ENCODE measurements around the gene GALR3.
"Not testable (repeated sequence)": the region's sequence is repeated elsewhere in the genome, so short reads cannot be mapped to it uniquely, and the experiment has no call there.

GALR3 gene, protein sequence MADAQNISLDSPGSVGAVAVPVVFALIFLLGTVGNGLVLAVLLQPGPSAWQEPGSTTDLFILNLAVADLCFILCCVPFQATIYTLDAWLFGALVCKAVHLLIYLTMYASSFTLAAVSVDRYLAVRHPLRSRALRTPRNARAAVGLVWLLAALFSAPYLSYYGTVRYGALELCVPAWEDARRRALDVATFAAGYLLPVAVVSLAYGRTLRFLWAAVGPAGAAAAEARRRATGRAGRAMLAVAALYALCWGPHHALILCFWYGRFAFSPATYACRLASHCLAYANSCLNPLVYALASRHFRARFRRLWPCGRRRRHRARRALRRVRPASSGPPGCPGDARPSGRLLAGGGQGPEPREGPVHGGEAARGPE

DNA sequence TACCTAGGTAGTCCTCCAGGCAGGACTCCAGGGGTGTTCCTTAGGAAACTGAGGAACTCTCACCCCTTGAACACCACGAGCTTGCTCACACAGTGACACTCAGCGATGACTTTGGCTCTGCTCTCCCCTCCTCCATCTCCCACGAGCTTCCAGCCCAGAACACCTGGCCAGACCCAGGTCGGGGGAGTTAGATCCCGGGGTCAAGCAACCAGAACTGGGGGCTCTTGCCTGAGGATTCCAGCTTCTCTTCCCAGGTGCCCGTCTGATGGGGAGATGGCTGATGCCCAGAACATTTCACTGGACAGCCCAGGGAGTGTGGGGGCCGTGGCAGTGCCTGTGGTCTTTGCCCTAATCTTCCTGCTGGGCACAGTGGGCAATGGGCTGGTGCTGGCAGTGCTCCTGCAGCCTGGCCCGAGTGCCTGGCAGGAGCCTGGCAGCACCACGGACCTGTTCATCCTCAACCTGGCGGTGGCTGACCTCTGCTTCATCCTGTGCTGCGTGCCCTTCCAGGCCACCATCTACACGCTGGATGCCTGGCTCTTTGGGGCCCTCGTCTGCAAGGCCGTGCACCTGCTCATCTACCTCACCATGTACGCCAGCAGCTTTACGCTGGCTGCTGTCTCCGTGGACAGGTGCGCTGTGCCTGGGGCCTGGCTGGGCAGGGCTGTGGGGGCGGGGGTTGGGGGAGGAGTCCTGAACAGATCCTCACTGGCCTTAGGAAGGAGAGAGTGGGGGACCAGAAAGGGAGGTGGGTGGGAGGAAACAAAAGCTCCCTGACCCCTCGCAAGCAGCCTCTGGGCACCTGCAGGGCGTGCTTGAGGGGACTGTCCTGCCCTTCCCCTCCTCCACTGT lies at the start of gene GALR3:
GALR3 (plus strand) TSS at position 249 of the 852 bp plus-strand sequence; CDS start at position 274, 25 bp downstream.
- DNase-seq: no peak

DNA sequence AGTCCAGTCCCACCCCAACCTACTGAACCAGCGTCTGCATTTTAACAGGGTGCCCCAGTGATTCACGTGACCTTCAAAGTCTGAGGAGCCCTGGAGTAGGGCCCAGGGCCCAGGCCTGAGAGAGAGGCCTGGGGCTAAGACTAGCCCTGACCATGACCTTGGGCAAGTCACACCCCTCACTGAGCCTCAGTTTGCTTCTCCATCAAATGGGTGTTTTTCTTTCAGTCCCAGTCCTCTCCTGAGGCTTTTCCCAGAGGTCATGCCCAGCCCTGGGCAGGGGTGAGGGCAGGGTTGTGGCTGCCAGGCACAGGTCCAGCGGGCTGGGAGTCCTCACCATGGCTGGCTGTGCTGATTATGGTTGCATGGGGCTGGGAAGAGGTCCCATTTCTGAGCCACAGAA lies 48.5 kb upstream of the GALR3 start:
- no peak for DNase-seq

DNA sequence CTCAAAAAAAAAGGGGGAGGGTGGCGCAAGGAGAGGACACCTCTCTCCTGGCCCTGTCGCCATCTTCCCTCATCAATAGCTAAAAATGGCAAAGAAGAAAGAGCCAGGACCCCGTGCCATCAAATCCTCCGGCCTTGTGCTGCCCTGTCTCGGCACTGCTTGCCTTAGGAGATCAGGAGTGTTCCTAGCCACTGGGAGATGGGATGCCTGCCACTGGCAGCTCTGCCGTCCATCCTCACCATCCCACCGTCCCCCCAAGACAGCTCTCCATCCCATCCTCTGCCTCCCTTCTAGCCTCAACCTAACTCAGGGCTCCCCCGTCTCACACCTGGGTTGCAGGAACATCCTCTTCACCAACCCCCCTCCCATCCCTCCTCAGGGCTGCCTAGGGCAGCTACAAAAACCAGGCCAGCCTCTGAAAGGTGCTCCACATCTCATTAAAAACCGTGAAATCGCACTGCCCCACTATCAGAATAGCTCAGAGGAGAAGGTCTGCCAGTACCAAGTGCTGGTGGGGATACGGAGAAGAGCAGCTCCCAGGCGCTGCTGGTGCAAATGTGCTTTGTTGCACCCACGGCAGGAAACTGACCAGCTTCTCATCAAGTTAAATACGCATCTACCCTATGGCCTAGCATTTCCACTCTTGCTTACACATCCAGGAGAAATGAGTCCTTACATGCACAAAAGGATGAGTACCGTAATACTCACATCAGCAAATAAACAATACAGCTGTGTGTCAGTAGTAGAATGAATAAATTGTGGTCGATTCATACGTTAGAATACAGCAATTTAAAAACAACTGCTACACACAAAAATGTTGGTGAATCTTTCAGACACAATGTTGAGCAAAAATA lies 47.2 kb upstream of the GALR3 start:
- DNase-seq: no peak

DNA sequence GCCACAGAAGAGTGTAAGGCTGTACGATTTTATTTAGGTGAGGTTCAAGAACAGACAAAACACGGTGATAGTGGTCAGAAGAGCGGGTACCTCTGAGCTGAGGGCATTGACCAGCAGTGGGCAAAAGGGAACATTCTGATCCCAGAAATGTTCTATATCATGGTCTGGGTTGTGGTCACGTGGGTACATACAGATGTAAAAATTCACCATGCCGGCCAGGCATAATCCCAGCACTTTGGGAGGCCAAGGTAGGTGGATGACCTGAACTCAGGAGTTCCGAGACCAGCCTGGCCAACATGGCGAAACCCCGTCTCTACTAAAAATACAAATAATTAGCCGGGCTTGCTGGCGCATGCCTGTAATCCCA lies 46.6 kb upstream of the GALR3 start:
- no peak for DNase-seq

DNA sequence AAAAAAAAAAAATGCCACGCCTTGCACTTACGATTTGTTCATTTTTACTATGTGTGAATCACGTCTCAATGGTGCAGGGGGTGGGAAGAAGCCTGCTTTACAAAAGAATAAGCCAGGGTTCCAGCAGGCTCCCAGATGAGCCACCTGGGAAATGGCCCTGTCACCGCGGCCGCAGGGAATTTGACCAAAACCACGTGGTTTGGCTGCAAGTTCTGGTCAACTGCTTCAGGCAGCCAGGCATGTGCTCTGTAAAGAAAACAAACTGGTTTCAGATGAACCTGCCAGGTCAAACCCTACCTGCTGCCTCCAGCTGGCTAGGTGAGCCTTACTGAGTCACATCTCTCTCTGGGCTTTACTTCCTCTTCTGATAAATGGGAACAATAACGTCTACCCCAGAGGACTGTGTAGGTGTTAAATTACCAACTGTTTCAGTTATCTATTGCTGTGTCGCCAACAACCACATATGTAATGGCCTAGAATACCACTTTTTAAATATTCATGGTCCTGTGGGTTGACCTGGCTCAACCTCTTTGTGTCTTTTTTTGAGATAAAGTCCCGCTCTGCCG lies 46.0 kb upstream of the GALR3 start:
- no peak for DNase-seq

DNA sequence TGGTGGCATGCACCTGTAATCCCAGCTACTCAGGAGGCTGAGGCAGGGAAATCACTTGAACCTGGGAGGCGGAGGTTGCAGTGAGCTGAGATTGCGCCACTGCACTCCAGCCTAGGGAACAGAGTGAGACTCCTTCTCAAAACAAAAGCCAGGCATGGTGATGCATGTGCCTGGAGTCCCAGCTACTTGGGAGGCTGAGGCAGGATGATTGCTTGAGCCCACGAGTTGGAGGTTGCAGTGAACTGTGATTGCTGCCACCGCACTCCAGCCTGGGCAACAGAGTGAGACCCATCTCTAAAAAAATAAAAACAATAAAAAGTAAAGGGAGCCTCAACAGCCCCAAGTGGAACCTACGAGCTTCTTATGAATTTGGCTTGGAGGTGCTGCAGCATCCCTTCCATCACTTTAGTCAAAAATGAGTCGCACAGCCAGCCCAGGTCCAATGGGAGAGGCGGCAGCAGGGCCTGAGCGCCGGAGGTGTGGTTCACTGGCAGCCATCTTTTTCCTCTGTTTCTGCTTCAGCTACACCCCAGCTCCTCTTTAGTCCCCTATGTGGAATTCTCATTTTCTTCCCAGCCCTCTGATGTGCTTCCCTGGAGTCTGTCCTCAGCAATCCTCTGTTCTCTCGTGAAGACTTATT lies 44.7 kb upstream of the GALR3 start:
- DNase-seq: no peak

DNA sequence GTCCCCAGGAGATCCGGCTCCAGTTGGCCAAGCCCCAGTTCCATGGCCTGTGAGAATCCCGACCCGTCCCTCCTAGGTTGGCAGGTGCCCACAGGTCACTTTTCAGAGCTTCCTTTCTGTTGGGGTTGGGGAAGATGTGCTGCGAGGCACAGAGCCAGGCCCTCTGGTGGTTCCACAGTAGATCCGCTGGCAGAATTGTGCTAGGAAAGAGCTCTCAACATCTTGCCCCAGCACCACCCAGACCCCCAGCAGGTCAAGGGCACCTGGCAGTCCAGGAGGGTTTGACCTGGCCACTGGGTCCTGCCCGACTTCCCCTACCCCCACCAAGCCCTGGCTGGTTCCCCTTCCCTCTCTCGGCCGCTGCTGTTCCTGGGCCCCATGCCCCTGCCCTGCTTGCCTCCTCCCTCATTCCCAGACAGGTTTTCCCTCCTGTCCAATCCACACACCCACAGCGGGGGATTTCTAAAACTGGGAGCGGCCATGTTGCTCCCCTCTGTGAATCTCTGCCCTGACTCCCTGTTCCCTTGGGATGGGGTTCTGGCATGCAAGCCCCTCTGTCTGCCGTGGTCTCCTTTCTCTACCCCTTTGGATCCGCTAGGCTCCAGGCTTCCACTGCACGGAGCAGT lies 41.6 kb upstream of the GALR3 start:
- DNase-seq: no peak

DNA sequence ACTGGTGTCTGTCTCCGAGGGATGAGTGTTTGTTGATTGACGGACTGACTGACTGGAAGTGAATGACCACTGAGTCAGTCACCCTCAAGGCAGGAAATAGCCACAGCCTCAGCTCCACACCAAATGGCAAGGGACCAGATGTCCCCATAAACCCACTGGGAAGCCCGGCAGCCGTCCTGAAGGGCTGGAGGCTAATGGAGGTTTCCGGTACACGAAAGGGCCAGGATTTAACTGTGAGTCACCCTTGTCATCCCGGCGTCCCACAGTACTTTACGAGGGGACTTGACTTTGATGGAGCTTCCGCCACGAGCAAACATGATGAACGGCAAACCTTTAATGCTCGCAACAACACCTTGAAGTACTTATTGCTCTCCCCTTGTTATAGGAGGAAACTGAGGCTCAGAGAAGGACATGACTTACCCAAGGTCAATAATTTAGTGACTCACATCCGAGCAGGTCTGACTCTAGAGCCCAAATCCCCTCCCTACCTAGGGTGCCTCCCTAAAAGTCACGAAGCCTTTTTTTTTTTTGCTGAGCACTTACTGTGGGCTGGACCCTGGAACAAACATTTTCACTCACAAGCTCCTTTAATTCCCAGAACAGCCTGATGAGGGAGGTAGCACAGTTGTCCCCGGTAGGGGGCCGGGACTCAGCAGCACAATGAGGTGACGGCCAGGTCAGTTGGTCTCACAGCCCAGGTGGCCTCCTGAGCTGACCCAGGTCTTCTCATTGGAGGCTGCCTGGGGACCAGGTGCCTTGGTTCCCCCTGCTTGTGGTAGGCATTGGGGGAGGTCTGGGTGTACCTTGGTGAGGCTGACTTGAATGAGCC lies 40.6 kb upstream of the GALR3 start:
- no peak for DNase-seq

DNA sequence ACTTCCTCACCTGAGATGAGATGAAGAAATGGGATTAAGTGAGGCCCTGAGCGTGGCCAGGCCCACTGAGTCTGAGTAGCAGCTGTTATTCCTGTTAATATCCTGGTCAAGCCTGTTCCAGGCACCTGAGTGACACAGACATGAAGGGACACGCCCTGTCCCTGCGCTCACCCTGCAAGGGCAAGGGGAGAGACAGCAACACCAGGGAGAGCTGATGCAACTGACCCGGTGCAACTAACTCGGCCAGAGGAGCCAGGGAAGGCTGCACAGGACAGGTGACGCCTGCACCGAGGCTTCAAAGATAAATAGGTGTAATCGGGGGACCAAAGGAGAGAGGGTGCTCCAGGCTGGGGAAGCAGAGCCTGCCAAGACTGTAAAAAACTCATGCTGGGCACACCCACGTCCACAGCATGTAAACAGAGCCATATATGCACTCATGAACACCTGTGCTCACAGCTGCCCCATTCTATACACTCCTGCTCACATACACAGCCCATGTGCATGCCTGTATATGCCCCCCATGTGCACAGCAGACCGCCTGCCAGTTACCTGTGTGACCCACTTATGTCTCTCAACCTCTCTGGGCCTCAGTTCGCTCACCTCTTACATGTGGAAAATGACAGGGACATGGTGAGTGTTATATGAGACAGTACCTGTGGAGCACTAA lies 38.2 kb upstream of the GALR3 start:
- no peak for DNase-seq

DNA sequence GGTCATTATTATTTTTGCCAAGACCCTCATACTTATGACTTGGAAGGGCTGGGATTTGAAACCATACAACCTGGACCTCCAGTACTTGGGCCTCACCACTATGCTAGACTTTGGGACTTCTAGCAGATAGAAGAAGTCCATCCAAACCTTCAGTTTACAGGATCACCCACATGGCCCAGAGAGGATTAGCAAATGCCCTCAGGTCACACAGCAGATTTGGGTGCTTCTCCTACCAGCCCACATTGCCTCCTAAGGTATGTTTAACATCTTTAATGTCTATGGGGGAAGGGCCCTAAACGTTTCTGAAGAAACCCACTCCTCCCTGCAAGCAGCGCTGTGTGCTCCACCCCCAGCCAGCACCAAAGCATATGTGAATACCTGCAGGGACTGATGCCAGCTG lies 32.9 kb upstream of the GALR3 start:
- no peak for DNase-seq

DNA sequence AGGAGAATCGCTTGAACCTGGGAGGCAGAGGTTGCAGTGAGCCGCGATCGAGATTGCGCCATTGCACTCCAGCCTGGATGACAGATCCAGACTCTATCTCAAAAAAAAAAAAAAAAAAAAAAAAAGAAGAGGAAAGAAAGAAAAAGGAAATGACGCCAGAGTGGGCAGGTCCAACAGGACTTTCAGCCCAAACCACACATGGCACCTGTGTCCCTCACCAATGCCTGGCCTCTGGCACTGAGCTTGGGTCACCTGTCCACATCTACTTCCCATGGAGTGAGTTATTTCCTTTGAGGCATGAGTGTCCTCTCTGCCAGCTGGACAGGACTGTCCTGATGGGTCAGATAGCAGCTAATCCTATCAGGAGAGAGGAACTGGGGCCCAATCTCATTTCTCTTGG lies 30.7 kb upstream of the GALR3 start:
- no peak for DNase-seq

DNA sequence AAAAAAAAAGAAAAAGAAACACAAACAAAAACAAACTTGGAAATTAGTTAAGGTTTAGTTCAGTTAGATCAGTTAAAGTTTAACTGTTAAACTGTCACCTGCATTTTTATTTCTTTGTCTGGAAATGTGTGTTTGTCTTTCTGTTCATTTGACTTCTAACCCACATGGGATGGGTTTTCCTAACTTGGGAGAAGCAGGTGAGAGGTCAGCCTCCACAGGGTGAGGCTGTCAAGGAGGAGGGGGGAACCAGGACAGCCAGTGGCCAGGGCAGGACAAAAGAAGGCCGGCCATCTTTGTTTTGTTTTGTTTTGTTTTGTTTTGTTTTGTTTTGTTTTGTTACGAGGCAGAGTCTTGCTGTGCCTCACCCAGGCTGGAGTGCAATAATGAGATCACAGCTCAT lies 28.8 kb upstream of the GALR3 start:
- no peak for DNase-seq

DNA sequence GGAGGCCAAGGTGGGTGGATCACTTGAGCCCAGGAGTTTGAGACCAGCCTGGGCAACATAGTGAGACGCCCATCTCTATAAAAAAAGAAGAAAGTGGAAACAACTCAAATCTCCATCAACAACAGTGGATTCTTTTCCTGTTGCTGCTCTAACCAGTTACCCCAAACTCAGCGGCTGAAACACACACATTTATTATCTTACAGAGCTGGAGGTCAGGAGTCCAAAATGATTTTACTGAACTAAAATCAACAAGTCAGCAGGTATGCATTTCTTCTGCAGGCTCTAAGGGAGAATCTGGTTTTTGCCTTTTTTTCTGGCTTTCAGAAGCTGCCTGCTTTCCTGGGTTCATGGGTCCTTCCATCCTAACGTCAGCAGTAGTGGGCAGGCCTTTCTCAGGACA lies 27.1 kb upstream of the GALR3 start:
- no peak for DNase-seq

DNA sequence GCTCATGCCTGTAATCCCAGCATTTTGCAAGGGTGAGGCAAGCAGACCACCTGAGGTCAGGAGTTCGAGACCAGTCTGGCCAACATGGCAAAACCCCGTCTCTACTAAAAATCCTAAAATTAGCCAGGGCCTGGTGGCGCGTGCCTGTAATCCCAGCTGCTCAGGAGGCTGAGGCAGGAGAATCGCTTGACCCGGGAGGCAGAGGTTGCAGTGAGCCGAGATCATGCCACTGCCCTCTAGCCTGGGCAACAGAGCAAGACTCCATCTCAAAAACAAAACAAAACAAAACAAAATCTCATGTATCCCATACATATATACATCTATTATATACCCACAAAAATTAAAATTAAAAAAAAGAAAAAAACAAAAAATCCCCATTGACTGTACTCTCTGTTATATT lies 25.9 kb upstream of the GALR3 start:
- DNase-seq: not testable (repeated sequence)

DNA sequence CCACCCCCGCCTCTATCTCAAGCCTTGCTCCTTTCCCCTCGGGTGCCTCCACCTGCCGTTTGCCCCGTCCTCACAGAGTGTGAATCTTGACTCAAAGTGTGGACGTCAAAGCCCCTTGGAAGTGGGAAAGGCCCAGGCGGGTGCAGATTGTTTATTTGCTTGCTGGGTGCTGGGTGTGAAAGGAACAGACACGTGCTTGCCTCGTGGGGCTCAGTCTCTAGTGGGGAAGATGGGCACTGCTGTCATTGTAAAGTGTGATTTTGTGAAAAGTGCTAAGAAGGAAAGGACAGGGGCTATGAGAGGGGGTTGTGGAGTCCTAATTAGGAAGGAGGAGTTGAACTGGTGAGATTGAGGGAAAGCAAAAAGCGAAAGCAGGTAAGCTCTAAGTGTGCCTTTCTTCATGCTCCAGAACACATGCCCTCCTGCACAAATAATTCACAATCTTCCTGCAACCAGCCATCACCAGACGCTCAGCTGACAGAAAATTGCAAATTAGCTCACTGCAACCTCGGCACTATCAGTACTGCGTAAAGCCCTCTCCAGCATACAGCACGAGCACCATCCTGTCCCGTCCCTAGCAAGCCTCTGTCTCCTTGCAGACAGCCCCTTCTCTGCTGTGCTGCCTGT lies 25.2 kb upstream of the GALR3 start:
- DNase-seq: no peak

DNA sequence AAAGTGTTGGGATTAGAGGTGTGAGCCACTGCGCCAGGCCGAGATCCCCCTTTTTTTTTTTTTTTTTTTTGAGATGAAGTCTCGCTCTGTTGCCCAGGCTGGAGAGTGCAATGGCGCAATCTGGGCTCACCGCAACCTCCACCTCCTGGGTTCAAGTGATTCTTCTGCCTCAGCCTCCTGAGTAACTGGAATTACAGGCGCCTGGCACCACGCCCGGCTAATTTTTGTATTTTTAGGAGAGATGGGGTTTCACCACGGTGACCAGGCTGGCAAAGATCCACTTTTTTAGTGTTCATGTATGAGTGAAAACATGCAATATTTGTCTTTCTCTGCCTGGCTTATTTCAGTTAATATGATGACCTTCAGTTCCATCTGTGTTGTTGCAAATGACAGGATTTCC lies 23.2 kb upstream of the GALR3 start:
- DNase-seq: not testable (repeated sequence)

DNA sequence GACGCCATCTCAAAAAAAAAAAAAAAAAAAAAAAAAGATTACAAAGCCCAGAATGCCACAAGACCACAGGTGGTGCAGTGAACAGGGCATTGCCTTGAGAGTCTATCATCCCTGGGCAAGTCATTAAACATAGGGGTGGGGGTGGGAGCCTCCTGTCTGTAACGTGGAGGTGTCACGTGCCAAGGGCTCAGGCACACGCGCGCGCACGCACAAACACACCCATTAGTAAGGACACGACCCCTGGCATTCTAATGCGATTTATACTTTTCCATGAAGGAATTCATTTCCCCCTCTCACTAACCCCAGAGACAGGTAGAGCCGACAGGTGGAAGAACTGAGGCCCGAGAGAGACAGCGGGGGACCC lies 21.3 kb upstream of the GALR3 start:
- DNase-seq: peak; percentile 20

DNA sequence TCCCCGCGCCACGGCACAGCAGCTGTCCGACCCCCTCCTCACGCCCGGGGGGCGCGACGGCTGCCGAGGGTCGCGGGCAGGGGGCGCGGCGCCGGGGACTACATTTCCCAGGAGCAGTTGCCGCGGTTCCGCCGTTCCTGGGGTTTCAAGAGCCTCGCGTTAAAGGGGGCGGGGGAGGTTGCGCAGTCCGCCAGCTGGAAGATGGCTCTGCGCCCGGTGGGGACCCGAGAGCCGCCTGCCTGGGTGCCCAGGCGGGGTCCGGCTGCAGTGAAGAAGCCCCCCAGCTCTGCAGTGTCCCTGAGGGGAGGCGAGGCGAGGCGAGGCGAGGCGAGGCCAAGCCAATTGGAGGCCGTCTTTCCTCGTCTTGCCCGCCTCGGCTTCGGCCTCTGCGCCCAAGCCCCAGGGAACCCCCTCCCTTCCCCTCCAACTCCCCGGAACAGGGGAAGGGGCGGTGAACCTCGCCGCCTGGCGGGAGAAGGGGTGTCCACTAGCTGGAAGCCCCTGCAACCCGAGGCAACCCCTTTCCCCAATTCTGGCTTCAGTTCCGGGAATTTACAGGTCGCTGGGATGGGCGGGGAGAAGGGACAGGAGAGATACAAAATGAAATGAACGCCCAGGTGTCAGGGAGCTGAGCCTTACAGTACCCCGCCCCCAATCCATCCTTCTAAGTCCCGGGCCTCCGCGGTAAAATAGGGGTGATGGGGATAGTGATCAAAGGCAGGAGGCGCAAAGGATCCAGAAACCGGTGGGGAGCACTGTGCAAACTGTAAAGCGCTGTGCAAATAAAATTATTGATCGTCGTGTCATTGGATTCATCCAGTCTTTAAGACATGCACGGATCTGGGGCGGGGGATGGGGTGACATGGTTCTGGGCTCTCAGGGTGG lies 20.6 kb upstream of the GALR3 start:
- DNase-seq: peak; percentile 49

DNA sequence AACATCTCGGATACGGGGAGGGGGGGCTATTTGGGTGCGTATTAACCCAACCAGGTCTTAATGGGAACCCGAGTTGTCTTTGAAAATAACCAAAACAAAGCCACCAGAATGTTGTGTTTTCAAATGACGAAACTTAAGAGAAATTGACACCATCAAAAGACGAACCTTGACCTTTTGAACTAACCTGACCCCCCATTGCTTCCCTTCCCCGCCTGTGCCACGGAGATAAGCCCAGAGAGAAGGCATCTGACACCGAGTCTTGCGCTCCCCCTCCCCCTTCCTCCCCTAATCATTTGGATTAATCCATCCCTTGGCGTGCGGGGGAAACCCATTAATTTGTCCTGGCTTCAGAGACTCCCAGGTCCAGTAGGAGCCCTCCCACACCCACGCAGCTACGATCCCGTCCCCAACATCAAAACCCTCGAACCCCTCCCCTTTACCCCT lies 20.0 kb upstream of the GALR3 start:
- no peak for DNase-seq
